NCI-H187 (cell line): ENCODE data around the gene CALHM2.

ENCODE experiments used
- DNase-seq, 2 experiments: peaks; one replicate each; lab custom pipeline; 2025; lab: John Stamatoyannopoulos, UW

CALHM2 gene

DNA sequence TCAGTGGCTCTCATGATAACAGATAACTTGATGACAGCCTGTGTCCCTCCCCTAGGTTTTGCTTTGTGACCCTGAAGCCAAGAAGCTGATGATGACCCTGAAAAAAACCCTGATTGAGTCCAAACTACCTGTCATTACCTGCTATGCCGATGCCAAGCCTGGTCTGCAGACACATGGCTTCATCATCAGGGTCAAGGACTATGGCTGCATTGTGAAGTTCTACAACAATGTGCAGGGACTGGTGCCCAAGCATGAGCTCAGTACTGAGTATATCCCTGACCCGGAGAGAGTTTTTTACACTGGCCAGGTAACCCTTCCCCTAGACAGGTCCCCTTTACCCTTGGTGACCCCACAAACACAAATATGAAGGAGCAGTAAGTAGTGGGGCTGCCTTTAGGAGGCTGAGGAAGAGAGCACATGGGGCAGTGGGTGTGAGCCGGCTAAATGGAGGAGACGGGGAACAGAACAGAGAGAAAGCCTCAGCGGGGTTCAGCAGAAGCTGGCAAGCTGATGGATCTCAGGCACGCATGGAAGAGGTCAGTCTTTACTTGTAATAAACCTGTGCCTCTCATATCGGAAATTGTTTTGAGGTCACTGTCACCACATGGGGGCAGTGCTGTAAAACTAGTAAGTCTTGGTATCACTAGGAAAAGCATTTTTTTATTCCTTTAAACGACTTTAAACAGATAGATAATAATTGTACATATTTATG lies 35.6 kb downstream of the CALHM2 start:
- DNase-seq = peak in 1 of 2 experiments; percentile 1

DNA sequence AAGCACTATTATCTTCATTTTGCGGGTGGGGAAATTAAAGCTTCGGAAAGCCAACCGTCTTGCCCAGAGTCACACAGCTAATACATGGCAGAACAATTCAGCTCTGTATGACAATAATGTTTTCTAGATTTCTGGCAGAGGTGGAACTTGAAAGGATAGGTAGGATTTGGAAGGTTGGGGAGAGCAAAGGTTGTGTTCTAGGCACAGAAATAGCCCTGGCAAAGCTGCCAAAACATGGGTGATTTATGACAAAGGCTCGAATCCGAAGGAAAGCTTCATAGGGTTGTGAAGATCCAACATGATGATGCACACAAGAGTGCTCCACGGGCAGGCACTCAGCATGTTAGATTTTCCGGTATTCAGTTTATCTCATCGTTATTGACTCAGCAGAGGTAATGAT lies 36.6 kb downstream of the CALHM2 start:
- DNase-seq = no peak

DNA sequence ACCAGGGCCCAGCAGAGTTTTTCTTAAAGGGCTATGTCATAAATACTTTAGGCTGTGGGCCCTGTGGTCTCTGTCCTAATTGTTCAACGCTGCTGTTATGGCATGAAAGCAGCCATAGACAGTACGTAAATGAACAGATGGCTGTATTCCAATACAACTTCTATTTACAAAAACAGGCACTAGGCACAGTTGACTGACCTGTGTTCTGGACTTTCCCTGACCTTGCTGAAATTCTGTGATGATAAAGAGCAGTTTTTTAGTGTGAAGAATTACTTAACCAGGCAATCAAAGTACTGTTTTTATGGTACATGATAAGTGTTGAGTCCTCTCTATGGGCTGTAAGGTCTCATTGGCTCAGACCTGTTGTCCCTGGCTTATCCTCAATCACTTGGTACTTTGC lies 38.6 kb downstream of the CALHM2 start:
- no peak for DNase-seq

DNA sequence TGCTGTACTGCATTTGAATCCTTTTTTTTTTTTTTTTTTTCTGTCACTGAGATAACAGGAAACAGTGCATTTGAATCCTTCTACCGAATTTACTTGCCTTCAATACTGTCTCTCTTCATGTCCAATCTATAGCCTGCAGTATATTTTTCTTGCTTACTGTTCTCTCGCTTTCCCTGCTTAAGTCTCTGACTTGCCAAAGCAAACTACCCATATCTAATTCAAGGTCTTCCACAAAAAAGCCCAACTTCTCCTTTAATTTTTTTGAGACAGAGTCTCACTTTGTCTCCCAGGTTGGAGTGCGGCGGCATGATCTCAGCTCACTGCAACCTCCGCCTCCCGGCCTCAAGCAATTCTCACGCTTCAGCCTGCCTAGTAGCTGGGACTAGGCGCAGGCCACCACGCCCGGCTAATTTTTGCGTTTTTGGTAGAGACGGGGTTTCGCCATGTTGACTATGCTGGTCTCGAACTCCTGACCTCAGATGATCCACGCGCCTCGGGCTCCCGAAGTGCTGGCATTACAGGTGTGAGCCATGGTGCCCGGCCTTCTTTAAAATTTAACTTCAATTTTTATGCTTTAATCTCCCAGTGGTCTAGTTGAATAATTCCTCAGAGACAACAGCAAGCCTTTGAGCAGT lies 54.9 kb downstream of the CALHM2 start:
- no peak for DNase-seq

DNA sequence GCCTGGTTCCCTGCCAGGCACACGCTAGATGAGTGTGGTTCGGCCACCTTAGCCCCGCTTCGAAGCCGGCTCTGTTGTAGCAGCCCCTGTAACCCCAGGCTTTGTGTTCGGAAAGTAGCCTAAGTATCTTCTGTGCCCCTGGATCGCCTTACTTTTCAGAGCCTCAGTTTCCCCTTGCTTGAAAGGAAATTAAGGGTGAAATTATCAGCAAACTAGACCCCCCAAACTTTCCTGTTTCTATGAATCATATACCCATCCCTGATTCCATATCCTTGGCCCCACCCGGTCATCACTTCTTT lies 55.4 kb downstream of the CALHM2 start:
- DNase-seq = no peak
